ENCODE measurements around the gene MALT1.

Gene MALT1

DNA sequence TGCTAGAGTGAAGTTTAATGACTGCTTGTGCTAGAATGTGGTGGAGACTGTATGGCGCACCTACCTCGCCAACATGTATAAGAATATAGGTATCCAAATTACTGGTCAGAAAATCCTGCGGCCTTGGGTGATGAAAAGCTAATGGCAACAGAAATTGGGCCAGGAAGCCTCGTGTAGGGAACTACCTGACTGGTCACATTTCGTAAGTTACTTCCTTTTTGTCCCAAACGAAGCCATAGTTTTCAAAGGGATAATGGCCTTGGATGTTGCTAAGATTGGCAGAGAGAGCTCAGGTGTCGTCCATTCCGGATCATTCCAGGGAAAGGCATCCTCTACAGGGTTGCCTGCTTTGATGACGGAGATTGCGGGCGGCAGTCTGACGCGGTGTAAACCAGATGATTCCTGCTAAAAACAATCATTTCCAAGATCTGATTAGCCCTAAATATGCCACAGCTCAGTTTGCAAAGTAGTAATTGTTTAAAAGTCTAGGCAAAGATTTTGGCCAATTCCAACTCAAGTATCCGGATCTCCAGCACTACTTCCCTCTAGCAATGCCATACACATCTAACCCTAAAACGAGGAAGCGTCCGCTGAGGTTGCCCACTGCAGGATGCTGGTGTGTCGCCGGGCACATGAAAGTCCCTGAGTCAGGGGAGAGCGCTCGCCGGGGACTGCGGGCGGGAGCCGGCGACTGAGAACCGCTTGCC is 708 bp upstream of the MALT1 start:
- H3K9ac ChIP-seq (ENCODE audit: low read length) = peak overlapping the region; percentile 80
- no peaks in the 10 kb centered on the region for H3K27me3 ChIP-seq (replicated peaks; ENCODE audit: control insufficient read depth, insufficient read depth, low read length)
- H3K36me3 ChIP-seq (ENCODE audit: control insufficient read depth, insufficient read depth, low read length, severe bottlenecking) = no peaks in the 10 kb centered on the region
- H3K4me1 ChIP-seq (ENCODE audit: control insufficient read depth, insufficient read depth, low read length) = peaks cover 7% of the 10 kb centered on the region
- H3K9me3 ChIP-seq (ENCODE audit: control insufficient read depth, low read length) = no peaks in the 10 kb centered on the region
- H3K4me3 ChIP-seq (ENCODE audit: low read length) = peak overlapping the region; percentile 90
- no peak for DNase-seq (ENCODE audit: low read depth)

DNA sequence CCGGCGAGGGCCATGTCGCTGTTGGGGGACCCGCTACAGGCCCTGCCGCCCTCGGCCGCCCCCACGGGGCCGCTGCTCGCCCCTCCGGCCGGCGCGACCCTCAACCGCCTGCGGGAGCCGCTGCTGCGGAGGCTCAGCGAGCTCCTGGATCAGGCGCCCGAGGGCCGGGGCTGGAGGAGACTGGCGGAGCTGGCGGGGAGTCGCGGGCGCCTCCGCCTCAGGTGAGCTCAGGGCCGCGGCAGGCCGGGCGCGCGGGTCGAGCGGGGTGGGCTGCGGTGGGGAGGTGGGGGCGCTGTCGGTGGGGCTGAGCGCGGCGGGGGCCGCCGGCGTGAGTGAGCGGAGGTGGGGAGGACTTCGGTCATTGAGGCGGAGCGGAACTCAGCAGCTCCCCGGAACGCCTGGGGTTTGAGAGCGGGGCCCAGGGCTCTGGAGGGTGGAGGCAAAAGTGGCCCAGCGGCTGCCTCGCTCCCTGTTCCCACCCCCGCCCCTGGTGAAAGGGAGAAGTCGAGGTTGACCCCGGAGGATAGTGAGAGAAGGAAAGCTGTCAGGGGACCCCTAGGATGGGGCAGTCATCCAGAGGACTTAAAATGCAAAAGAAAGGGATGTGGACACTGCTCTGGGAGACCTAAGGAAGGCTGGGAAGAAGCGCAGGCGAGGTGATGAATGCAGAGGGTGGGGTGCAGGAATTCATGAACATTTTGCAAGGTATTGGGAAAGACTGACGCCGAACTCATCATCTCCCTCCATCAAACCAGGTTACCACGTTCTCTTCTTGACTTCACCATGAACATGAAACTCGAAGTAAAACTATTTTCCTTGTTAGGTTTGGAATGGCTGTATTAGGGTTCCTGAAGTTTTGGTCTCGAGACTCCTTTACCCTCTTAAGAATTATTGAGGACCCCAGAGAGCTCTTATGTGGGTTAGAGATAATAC is 633 bp downstream of the MALT1 start:
- H3K9ac ChIP-seq (ENCODE audit: low read length) = peak overlapping the region; percentile 86
- H3K27me3 ChIP-seq (replicated peaks; ENCODE audit: control insufficient read depth, insufficient read depth, low read length) = no peaks in the 10 kb centered on the region
- peaks cover 7% of the 10 kb centered on the region for H3K4me1 ChIP-seq (ENCODE audit: control insufficient read depth, insufficient read depth, low read length)
- H3K4me3 ChIP-seq (ENCODE audit: low read length) = peak overlapping the region; percentile 87
- DNase-seq (ENCODE audit: low read depth) = peak; percentile 77
- H3K36me3 ChIP-seq (ENCODE audit: control insufficient read depth, insufficient read depth, low read length, severe bottlenecking) = no peaks in the 10 kb centered on the region
- H3K9me3 ChIP-seq (ENCODE audit: control insufficient read depth, low read length) = no peaks in the 10 kb centered on the region

DNA sequence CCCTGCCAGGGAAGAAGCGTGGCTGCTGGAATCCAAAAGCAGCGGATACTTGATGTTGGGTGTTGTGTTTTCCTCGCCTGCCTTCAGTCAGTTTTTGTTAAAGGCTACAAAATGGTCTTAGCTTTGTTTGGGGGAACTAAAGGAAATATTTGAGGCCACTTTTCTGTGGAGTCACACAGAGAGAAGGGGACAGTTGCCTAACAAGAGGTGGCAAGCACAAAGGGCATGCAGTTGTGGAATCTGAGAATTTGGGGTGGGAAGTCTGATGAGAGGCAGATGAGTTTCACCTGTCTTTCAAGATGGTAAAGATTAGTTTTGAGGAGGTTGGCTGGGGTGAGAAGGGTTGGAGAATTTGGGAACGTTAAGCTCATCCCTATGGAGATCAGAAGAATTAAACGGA is 2.9 kb downstream of the MALT1 start:
- H3K4me3 ChIP-seq (ENCODE audit: low read length) = no peak overlapping the region
- H3K4me1 ChIP-seq (ENCODE audit: control insufficient read depth, insufficient read depth, low read length) = peaks cover 7% of the 10 kb centered on the region
- H3K9ac ChIP-seq (ENCODE audit: low read length) = no peak overlapping the region
- H3K36me3 ChIP-seq (ENCODE audit: control insufficient read depth, insufficient read depth, low read length, severe bottlenecking) = no peaks in the 10 kb centered on the region
- H3K27me3 ChIP-seq (replicated peaks; ENCODE audit: control insufficient read depth, insufficient read depth, low read length) = no peaks in the 10 kb centered on the region
- H3K9me3 ChIP-seq (ENCODE audit: control insufficient read depth, low read length) = no peaks in the 10 kb centered on the region
- DNase-seq (ENCODE audit: low read depth) = no peak

DNA sequence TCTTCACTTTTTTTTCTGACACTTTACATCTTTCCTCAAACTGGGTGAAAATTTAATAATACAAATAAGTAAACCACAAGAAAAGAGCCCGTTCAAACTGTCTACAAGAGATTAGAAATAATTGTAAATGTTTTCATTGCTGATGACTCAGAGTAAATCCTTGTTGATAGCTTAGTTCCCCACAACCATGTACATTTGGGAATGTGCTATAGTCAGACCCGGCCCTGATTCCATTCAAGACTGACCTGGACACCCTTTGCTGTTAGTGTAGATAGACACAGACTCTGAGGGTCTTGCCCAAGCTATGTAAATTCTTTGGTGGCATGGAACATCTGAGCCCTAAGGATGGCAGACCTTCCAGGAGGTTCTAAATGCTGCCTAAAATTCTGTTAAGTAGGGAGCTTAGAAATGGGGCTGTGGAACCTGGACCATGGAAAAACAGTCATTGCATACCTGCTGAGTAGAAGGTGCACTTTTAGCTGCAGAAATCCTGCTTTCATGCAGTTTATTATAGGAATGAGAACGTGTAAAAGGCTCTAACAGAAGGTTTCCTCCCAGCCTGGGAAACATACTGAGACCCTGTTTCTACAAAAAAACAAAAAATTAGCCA is 3.7 kb downstream of the MALT1 start:
- peak; percentile 35 for DNase-seq (ENCODE audit: low read depth)
- Histone ChIP-seq H3K36me3 (ENCODE audit: control insufficient read depth, insufficient read depth, low read length, severe bottlenecking) (no peaks in the 10 kb centered on the region), H3K27me3 (replicated peaks; ENCODE audit: control insufficient read depth, insufficient read depth, low read length) (no peaks in the 10 kb centered on the region), H3K4me1 (ENCODE audit: control insufficient read depth, insufficient read depth, low read length) (peaks cover 7% of the 10 kb centered on the region), H3K4me3 (ENCODE audit: low read length) (no peak overlapping the region), H3K9me3 (ENCODE audit: control insufficient read depth, low read length) (no peaks in the 10 kb centered on the region), H3K9ac (ENCODE audit: low read length) (no peak overlapping the region)

DNA sequence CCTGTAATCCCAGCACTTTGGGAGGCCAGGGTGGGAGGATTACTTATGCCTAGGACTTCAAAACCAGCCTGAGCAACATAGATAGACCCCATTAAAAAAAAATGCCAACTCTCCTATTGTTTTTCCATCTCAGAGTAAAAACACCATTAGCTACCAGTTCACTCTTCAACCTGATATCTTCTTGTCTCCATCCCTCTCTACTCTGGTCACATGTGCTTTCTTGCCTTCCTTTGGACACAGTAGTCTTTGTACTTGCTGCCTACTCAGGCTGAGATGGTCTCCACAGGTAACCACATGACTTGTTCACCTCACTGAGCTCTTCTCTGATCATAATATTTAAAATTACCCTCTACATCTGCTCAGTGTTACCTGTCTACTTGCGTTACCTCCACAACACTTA is 5.0 kb downstream of the MALT1 start:
- no peaks in the 10 kb centered on the region for H3K9me3 ChIP-seq (ENCODE audit: control insufficient read depth, low read length)
- no peak for DNase-seq (ENCODE audit: low read depth)
- no peak overlapping the region for H3K9ac ChIP-seq (ENCODE audit: low read length)
- no peak overlapping the region for H3K4me3 ChIP-seq (ENCODE audit: low read length)
- peaks cover 7% of the 10 kb centered on the region for H3K4me1 ChIP-seq (ENCODE audit: control insufficient read depth, insufficient read depth, low read length)
- H3K36me3 ChIP-seq (ENCODE audit: control insufficient read depth, insufficient read depth, low read length, severe bottlenecking) = no peaks in the 10 kb centered on the region
- no peaks in the 10 kb centered on the region for H3K27me3 ChIP-seq (replicated peaks; ENCODE audit: control insufficient read depth, insufficient read depth, low read length)

DNA sequence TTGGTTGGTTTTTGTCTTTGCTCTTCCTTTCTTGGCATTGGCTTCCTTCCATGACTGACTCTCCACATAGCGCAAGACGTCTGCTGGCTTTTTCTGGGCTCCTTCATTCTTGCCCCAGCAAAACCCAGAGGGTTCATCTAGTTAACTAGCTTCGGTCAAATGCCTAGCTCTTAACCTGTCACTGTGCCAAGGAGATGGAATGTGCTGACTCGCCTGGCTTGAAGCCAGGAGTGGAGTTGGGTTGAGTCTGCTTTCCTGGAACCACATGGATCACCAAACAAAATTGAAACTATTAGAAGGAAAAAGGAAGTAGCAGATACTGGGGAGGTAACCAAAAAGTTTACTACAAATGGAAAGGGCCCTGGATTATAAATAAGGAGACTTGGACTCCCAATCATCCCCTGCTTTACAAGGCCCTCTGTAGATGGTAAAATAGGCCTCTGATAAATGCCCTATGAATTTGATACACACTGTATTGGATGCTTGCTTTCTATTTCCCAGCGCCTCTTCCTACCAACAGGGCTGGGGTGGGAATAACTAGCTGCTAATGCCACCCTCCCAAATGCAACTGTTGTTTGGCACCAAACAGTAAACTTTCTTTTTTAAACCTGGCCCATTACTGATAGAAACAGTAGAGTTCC is 11.3 kb downstream of the MALT1 start:
- Histone ChIP-seq H3K9ac (ENCODE audit: low read length) (no peak overlapping the region), H3K9me3 (ENCODE audit: control insufficient read depth, low read length) (no peaks in the 10 kb centered on the region), H3K4me1 (ENCODE audit: control insufficient read depth, insufficient read depth, low read length) (peaks cover 5% of the 10 kb centered on the region), H3K27me3 (replicated peaks; ENCODE audit: control insufficient read depth, insufficient read depth, low read length) (no peaks in the 10 kb centered on the region), H3K4me3 (ENCODE audit: low read length) (no peak overlapping the region), H3K36me3 (ENCODE audit: control insufficient read depth, insufficient read depth, low read length, severe bottlenecking) (peaks cover 24% of the 10 kb centered on the region)
- DNase-seq (ENCODE audit: low read depth) = peak; percentile 74

DNA sequence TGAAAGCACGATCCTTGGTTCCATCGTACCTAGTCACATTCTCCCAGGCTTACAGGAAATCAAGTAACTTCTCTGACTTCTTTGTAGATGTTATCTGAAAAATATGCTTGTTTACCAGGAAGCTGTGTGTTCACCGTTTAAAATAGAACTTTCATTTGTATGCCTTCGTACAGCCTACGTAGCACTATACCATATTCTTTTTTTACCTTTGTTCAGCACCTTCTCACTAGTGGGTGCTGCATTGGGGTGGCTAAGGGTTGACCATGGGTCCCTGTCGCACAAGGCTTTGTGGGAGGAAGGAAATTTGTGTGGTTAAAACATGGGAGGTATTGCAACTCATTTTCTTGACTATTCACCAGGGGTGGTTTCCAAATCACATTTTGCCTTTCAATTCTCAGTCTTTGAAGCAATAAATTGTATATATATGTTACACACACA is 16.6 kb downstream of the MALT1 start:
- H3K4me1 ChIP-seq (ENCODE audit: control insufficient read depth, insufficient read depth, low read length) = peaks cover under 1% of the 10 kb centered on the region
- no peaks in the 10 kb centered on the region for H3K9me3 ChIP-seq (ENCODE audit: control insufficient read depth, low read length)
- no peak overlapping the region for H3K4me3 ChIP-seq (ENCODE audit: low read length)
- DNase-seq (ENCODE audit: low read depth) = no peak
- H3K27me3 ChIP-seq (replicated peaks; ENCODE audit: control insufficient read depth, insufficient read depth, low read length) = no peaks in the 10 kb centered on the region
- H3K36me3 ChIP-seq (ENCODE audit: control insufficient read depth, insufficient read depth, low read length, severe bottlenecking) = peaks cover 36% of the 10 kb centered on the region
- H3K9ac ChIP-seq (ENCODE audit: low read length) = no peak overlapping the region

DNA sequence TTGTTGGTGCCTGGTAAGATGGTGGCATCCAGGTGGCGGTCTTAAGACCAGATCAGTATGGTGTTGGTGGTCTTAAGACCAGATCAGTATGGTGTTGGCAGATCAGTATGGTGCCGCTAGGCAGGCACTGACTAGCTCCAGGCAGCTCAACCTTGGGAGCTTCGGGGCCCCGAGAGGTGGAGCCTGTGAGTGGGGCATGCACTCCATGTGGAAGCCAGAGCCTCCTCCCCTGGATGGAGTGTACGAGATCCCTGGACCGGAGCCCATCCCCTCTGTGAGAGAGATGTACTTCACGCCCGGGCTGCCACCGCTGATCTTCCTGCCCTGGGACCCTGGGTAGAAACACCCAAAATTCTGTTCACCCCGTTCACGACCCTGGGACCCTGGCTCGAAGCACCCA is 19.0 kb downstream of the MALT1 start:
- H3K4me1 ChIP-seq (ENCODE audit: control insufficient read depth, insufficient read depth, low read length) = no peaks in the 10 kb centered on the region
- H3K9me3 ChIP-seq (ENCODE audit: control insufficient read depth, low read length) = no peaks in the 10 kb centered on the region
- H3K4me3 ChIP-seq (ENCODE audit: low read length) = no peak overlapping the region
- no peaks in the 10 kb centered on the region for H3K27me3 ChIP-seq (replicated peaks; ENCODE audit: control insufficient read depth, insufficient read depth, low read length)
- peaks cover 35% of the 10 kb centered on the region for H3K36me3 ChIP-seq (ENCODE audit: control insufficient read depth, insufficient read depth, low read length, severe bottlenecking)
- H3K9ac ChIP-seq (ENCODE audit: low read length) = no peak overlapping the region
- DNase-seq (ENCODE audit: low read depth) = no peak

DNA sequence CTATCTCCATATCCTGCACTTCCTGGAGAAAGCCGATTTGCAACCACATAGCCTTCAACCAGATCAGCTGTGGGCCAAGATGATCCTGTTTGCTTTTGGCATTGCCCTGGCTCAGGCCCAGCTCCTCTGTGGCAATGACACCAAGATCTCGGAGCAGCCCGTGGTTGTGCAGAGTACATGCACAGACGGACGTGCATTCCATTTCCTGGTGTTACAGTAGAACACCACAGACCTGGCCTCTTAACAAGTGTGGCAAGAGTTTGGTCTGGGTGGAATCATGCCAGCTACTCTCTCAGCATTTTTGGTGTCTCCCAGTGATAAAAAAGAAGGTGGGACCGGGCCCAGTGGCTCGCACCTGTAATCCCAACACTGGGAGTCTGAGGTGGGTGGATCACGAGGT is 20.0 kb downstream of the MALT1 start:
- Histone ChIP-seq H3K4me1 (ENCODE audit: control insufficient read depth, insufficient read depth, low read length) (no peaks in the 10 kb centered on the region), H3K4me3 (ENCODE audit: low read length) (no peak overlapping the region), H3K9ac (ENCODE audit: low read length) (no peak overlapping the region), H3K9me3 (ENCODE audit: control insufficient read depth, low read length) (no peaks in the 10 kb centered on the region), H3K36me3 (ENCODE audit: control insufficient read depth, insufficient read depth, low read length, severe bottlenecking) (peaks cover 32% of the 10 kb centered on the region), H3K27me3 (replicated peaks; ENCODE audit: control insufficient read depth, insufficient read depth, low read length) (no peaks in the 10 kb centered on the region)
- DNase-seq (ENCODE audit: low read depth) = no peak

DNA sequence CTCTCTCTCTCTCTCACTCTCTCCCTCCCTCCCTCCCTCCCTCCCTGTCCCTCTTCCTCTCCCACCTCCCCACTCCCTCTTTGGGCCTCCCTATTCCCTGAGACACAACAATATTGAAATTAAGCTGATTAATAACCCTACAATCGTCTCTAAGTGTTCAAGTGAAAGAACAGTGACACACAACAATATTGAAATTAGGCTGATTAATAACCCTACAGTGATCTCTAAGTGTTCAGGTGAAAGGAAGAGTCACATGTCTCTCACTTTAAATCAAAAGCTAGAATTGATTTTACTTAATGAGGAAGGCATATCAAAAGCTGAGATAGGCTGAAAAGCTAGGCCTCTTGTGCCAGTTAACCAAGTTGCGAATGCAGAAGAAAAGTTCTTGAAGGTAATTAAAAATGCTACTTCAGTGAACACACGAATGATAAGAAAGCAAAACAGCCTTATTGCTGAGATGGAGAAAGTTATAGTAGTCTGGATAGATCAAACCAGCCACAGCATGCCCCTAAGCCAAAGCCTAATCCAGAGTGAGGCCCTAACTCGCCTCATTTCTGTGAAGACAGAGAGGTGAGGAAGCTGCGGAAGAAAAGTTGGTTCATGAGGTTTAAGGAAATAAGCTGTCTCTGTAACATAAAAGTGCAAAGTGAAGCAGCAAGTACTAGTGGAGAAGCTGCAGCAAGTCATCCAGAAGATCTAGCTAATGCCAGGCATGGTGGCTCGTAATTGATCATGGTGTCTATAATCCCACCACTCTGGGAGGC is 21.3 kb downstream of the MALT1 start:
- no peak overlapping the region for H3K9ac ChIP-seq (ENCODE audit: low read length)
- no peaks in the 10 kb centered on the region for H3K9me3 ChIP-seq (ENCODE audit: control insufficient read depth, low read length)
- peaks cover 33% of the 10 kb centered on the region for H3K36me3 ChIP-seq (ENCODE audit: control insufficient read depth, insufficient read depth, low read length, severe bottlenecking)
- H3K4me3 ChIP-seq (ENCODE audit: low read length) = no peak overlapping the region
- no peaks in the 10 kb centered on the region for H3K27me3 ChIP-seq (replicated peaks; ENCODE audit: control insufficient read depth, insufficient read depth, low read length)
- no peaks in the 10 kb centered on the region for H3K4me1 ChIP-seq (ENCODE audit: control insufficient read depth, insufficient read depth, low read length)
- DNase-seq (ENCODE audit: low read depth) = no peak

Measured in adipocyte (in vitro differentiated cells).